Measurements from ENCODE around the gene RGPD3.

RGPD3 gene

DNA sequence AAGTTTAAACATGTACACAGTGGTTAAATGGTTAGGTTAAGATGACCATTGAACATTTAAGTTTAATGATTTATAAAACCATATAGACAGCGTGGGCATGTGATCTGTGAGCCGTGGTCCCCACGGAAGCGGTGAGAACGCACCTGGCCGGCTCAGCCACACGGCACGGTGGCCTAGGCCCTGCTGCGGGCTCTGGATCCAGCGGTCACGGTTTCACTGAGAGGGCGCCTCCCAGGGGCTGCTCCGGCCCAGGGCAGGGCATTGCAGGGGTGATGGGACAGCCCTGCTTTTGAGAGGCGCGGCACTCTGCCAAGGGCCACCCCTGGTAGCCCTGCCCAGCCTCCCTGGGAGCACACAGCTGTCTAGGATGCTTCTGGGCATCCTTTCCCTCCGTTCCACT is 124.9 kb downstream of the RGPD3 start:
- DNase-seq (ENCODE audit: low read depth in 2 of 2), result no peak

- no peak for DNase-seq (ENCODE audit: low read depth in 2 of 2)
Observed at GRCh38 chr2:106342831-106343251, 125.4 kb downstream of the RGPD3 start.

DNA sequence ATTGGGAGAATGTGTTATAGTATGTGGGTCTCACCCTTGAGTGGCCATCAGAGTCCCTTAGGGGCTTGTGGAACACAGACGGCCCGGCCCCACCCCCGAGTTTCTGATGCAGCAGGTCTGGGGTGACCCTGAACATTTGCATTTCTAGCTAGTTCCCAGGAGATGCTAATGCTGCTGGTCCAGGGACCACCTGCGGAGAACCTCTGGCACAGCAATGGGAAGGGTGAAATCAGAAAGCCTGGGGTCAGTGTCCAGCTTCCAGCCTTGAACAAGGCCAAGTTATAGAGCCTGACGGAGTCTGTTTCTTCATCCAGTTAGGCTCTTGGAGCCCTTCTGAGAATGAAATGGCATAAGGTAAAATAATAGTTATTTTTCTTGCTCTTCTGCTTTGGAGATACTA is 126.5 kb downstream of the RGPD3 start:
- DNase-seq (ENCODE audit: low read depth in 2 of 2), result no peak

Measured in stimulated activated CD8-positive, alpha-beta memory T cell treated with anti-CD3 and anti-CD28 coated beads, Interleukin-15, amount 100 ng/mL, for 48 hours (primary cell).